Nephron (organoid): ENCODE data around the gene RHOD.

Source experiments
- H3K27ac Mint-ChIP-seq, 3 experiments: 2 replicates each; pipeline ENCODE4 v1.8.0; 2020; ENCODE audit warnings: mixed read lengths in 3 of 3, mild to moderate bottlenecking in 2 of 3, moderate library complexity in 1 of 3
- H3K27me3 Mint-ChIP-seq: 2 replicates; pipeline ENCODE4 v1.8.0; 2021; ENCODE audit warnings: low read depth, mild to moderate bottlenecking, moderate library complexity, mixed read lengths
- H3K36me3 Mint-ChIP-seq: 2 replicates; pipeline ENCODE4 v1.8.0; 2020; ENCODE audit warnings: low read depth, mixed read lengths
- H3K4me1 Mint-ChIP-seq: 2 replicates; pipeline ENCODE4 v1.8.0; 2020; ENCODE audit warnings: mixed read lengths
- H3K4me3 Mint-ChIP-seq, 3 experiments: 2 replicates each; pipeline ENCODE4 v1.8.0; 2020; ENCODE audit warnings: mild to moderate bottlenecking in 3 of 3, mixed read lengths in 3 of 3, moderate library complexity in 2 of 3
- H3K9me3 Mint-ChIP-seq: 2 replicates; pipeline ENCODE4 v1.8.0; 2020; ENCODE audit warnings: mixed read lengths
- CTCF ChIP-seq, 3 experiments: fragments of 200-600 bp; sonication (generic); IDR thresholded peaks; one replicate each; pipeline ENCODE4 v1.5.0; 2021; ENCODE audit warnings: antibody characterized with exemption in 3 of 3; ENCODE audit not compliant: unreplicated experiment in 3 of 3

The RHOD gene

GRCh38 chr11:67033661-67034166 is 22.9 kb upstream of the RHOD start:
- Mint-ChIP-seq H3K27ac (peak overlapping the region in 1 of 3 experiments; percentile 32), H3K9me3 (no peaks in the 10 kb centered on the region), H3K36me3 (no peaks in the 10 kb centered on the region), H3K4me1 (peaks cover 14% of the 10 kb centered on the region), H3K4me3 (no peak overlapping the region), H3K27me3 (peaks cover 23% of the 10 kb centered on the region)
- no peak for TF ChIP-seq CTCF (IDR thresholded peaks at IDR 0.05; ENCODE audit: unreplicated experiment in 3 of 3)

GRCh38 chr11:67034350-67034749 is 22.3 kb upstream of the RHOD start:
- Mint-ChIP-seq H3K4me3 (no peak overlapping the region), H3K9me3 (no peaks in the 10 kb centered on the region), H3K27ac (no peak overlapping the region), H3K36me3 (no peaks in the 10 kb centered on the region), H3K27me3 (peaks cover 19% of the 10 kb centered on the region), H3K4me1 (peaks cover 14% of the 10 kb centered on the region)
- no peak for TF ChIP-seq CTCF (IDR thresholded peaks at IDR 0.05; ENCODE audit: unreplicated experiment in 3 of 3)

- Mint-ChIP-seq H3K4me1 (peaks cover 6% of the 10 kb centered on the region), H3K4me3 (no peak overlapping the region), H3K27me3 (peaks cover 17% of the 10 kb centered on the region), H3K27ac (no peak overlapping the region), H3K9me3 (no peaks in the 10 kb centered on the region), H3K36me3 (no peaks in the 10 kb centered on the region)
- no peak for TF ChIP-seq CTCF (IDR thresholded peaks at IDR 0.05; ENCODE audit: unreplicated experiment in 3 of 3)
Measured at GRCh38 chr11:67040147-67040546, 16.5 kb upstream of the RHOD start.

GRCh38 chr11:67041602-67042001 is 15.0 kb upstream of the RHOD start:
- Mint-ChIP-seq H3K36me3 (no peaks in the 10 kb centered on the region), H3K27me3 (peaks cover 21% of the 10 kb centered on the region), H3K27ac (no peak overlapping the region), H3K4me3 (no peak overlapping the region), H3K4me1 (peaks cover 6% of the 10 kb centered on the region), H3K9me3 (no peaks in the 10 kb centered on the region)
- no peak for TF ChIP-seq CTCF (IDR thresholded peaks at IDR 0.05; ENCODE audit: unreplicated experiment in 3 of 3)

- H3K27ac Mint-ChIP-seq: peak overlapping the region; percentile 19 to 48 (median 43)
- H3K27me3 Mint-ChIP-seq: peaks cover 21% of the 10 kb centered on the region
- no peak overlapping the region for H3K4me3 Mint-ChIP-seq
- no peak for TF ChIP-seq CTCF (IDR thresholded peaks at IDR 0.05; ENCODE audit: unreplicated experiment in 3 of 3)
- peaks cover 6% of the 10 kb centered on the region for H3K4me1 Mint-ChIP-seq
- no peaks in the 10 kb centered on the region for H3K9me3 Mint-ChIP-seq
- no peaks in the 10 kb centered on the region for H3K36me3 Mint-ChIP-seq
Measured at GRCh38 chr11:67043572-67044349, 12.9 kb upstream of the RHOD start.

GRCh38 chr11:67044496-67044895 is 12.2 kb upstream of the RHOD start:
- H3K4me3 Mint-ChIP-seq: no peak overlapping the region
- no peak overlapping the region for H3K27ac Mint-ChIP-seq
- H3K27me3 Mint-ChIP-seq: peaks cover 21% of the 10 kb centered on the region
- H3K9me3 Mint-ChIP-seq: no peaks in the 10 kb centered on the region
- no peaks in the 10 kb centered on the region for H3K36me3 Mint-ChIP-seq
- peaks cover 6% of the 10 kb centered on the region for H3K4me1 Mint-ChIP-seq
- no peak for TF ChIP-seq CTCF (IDR thresholded peaks at IDR 0.05; ENCODE audit: unreplicated experiment in 3 of 3)
